ENCODE measurements around the gene LTK. TPM values are rescaled to one million over a fixed set of nuclear protein-coding genes. Genes with fewer than 3 reads are reported as not detected.

LTK gene
- total and polyA plus RNA-seq, 2 of the 4 experiments (the other 2 are of a cell fraction) = 0.18 to 0.62 TPM

GRCh38 chr15:41465822-41466421 is 47.7 kb downstream of the LTK start:
- TF ChIP-seq NFE2L2 (IDR thresholded peaks at IDR 0.05; ENCODE audit: low read depth, low read length) (no peak), CEBPB (IDR thresholded peaks at IDR 0.05; ENCODE audit: low read depth, low read length) (no peak), ELK1 (IDR thresholded peaks at IDR 0.05; ENCODE audit: borderline replicate concordance, low read depth, low read length) (no peak), MAFK (IDR thresholded peaks at IDR 0.05; ENCODE audit: low read depth, low read length) (no peak), MAZ (IDR thresholded peaks at IDR 0.05; ENCODE audit: borderline replicate concordance, low read depth, low read length) (no peak), SMC3 (IDR thresholded peaks at IDR 0.05; ENCODE audit: low read depth, low read length) (peak; percentile 85), CHD1 (IDR thresholded peaks at IDR 0.05; ENCODE audit: low read depth, low read length) (no peak), RFX5 (IDR thresholded peaks at IDR 0.05; ENCODE audit: low read depth, low read length) (no peak), BHLHE40 (IDR thresholded peaks at IDR 0.05; ENCODE audit: low read depth, low read length) (no peak), RAD21 (IDR thresholded peaks at IDR 0.05; ENCODE audit: low read length) (peak; percentile 91), MXI1 (IDR thresholded peaks at IDR 0.05; ENCODE audit: borderline replicate concordance, low read depth, low read length) (no peak), FOS (IDR thresholded peaks at IDR 0.05; ENCODE audit: low read depth, low read length) (no peak), POLR2A (IDR thresholded peaks at IDR 0.05; ENCODE audit: low read depth, low read length) (0 out of 2 replicates have a peak, but pooled peaks have one; percentile 25), RCOR1 (IDR thresholded peaks at IDR 0.05; ENCODE audit: insufficient replicate concordance, low read length) (no peak)
- TF ChIP-seq, protein P1, sequence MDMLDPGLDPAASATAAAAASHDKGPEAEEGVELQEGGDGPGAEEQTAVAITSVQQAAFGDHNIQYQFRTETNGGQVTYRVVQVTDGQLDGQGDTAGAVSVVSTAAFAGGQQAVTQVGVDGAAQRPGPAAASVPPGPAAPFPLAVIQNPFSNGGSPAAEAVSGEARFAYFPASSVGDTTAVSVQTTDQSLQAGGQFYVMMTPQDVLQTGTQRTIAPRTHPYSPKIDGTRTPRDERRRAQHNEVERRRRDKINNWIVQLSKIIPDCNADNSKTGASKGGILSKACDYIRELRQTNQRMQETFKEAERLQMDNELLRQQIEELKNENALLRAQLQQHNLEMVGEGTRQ (IDR thresholded peaks at IDR 0.05; ENCODE audit: low read depth, low read length) = no peak
- TF ChIP-seq, protein P2, sequence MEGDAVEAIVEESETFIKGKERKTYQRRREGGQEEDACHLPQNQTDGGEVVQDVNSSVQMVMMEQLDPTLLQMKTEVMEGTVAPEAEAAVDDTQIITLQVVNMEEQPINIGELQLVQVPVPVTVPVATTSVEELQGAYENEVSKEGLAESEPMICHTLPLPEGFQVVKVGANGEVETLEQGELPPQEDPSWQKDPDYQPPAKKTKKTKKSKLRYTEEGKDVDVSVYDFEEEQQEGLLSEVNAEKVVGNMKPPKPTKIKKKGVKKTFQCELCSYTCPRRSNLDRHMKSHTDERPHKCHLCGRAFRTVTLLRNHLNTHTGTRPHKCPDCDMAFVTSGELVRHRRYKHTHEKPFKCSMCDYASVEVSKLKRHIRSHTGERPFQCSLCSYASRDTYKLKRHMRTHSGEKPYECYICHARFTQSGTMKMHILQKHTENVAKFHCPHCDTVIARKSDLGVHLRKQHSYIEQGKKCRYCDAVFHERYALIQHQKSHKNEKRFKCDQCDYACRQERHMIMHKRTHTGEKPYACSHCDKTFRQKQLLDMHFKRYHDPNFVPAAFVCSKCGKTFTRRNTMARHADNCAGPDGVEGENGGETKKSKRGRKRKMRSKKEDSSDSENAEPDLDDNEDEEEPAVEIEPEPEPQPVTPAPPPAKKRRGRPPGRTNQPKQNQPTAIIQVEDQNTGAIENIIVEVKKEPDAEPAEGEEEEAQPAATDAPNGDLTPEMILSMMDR (conservative IDR thresholded peaks at IDR 0.05; ENCODE audit: low read depth, low read length) = peak; percentile 97
- Histone ChIP-seq H3K4me3 (ENCODE audit: insufficient read depth, low read depth, low read length) (no peak overlapping the region), H3K23ac (ENCODE audit: low read depth, low read length) (no peak overlapping the region), H3K36me3 (ENCODE audit: control insufficient read depth, insufficient read depth, low read length) (peaks cover 33% of the 10 kb centered on the region), H2AK9ac (replicated peaks; ENCODE audit: low read depth, low read length, poor library complexity) (no peak overlapping the region), H3K79me1 (ENCODE audit: low read depth in 1 of 2, low read length in 2 of 2) (peaks cover 8 to 23% of the 10 kb centered on the region in 2 experiments; a peak in 3 of 4 replicates), H3K4ac (ENCODE audit: low read depth, low read length) (no peak overlapping the region), H2BK20ac (ENCODE audit: low read depth, low read length) (no peak overlapping the region), H2BK120ac (ENCODE audit: low read depth, low read length) (no peak overlapping the region), H3K9ac (ENCODE audit: low read depth, low read length) (no peak overlapping the region), H3K4me2 (ENCODE audit: low read depth, low read length) (no peak overlapping the region), H4K91ac (ENCODE audit: insufficient read depth, low read depth, low read length) (no peak overlapping the region), H3K18ac (ENCODE audit: low read depth, low read length) (no peak overlapping the region), H3K9me3 (ENCODE audit: control insufficient read depth, insufficient read depth, low read length) (no peaks in the 10 kb centered on the region), H3K27me3 (ENCODE audit: control insufficient read depth, insufficient read depth, low read length) (no peaks in the 10 kb centered on the region), H2BK5ac (ENCODE audit: low read depth, low read length, poor library complexity, severe bottlenecking) (no peak overlapping the region), H3K4me1 (ENCODE audit: control insufficient read depth, insufficient read depth, low read length) (peaks cover 4% of the 10 kb centered on the region), H2AFZ (replicated peaks; ENCODE audit: low read length, poor library complexity) (no peak overlapping the region), H3K27ac (ENCODE audit: insufficient read depth, low read length) (no peak overlapping the region), H4K5ac (ENCODE audit: low read depth, low read length) (no peak overlapping the region), H2BK15ac (ENCODE audit: low read depth, low read length) (no peak overlapping the region), H4K20me1 (ENCODE audit: insufficient read depth, low read length) (0 out of 2 replicates have a peak, but pooled peaks cover 10% of the 10 kb centered on the region), H3K56ac (ENCODE audit: extremely low read depth, insufficient read depth, low read length) (no peak overlapping the region), H3K9me1 (ENCODE audit: insufficient read depth, low read length) (no peaks in the 10 kb centered on the region; the same call in 1 of the 2 replicates), H4K8ac (ENCODE audit: low read depth in 2 of 2, low read length in 2 of 2) (no peak overlapping the region), H2AK5ac (ENCODE audit: low read depth, low read length) (no peak overlapping the region), H3K14ac (replicated peaks; ENCODE audit: low read depth, low read length) (no peak overlapping the region)
- ChIA-PET CTCF (interaction anchor here (0.6 to 1.9 kb wide), 15 partner anchors 8 to 308 kb away, joined by 3 to 11 read pairs (median 3); partner anchors contain the start of gene MAPKBP1), POLR2A (ENCODE audit: unreplicated experiment) (no interaction called here)
- BruUV-seq (replicated peaks) = no TSS peak
- intact Hi-C loops (cut with micrococcal nuclease) (loop anchor here (1.0 to 10.0 kb wide), 6 partner anchors 76 to 438 kb away; partner anchors contain the start of genes RPAP1 and TYRO3), in situ Hi-C loops (cut with MboI; ENCODE audit: low sequenced_read_pairs) (no loop called here), dilution Hi-C loops (cut with HindIII; ENCODE audit: low sequenced_read_pairs, unreplicated experiment) (no loop called here)
- no CpG with 5 or more reads among the region's 8 CpGs for WGBS, 2 experiments (ENCODE audit: extremely low coverage in 2 of 2, insufficient read length in 1 of 2)
- peak; percentile 74 for DNase-seq
- ATAC-seq (ENCODE audit: low read depth) = peak; percentile 91

All from IMR-90 (cell line).